ENCODE results near the gene IFI30. TPM values are rescaled to one million over a fixed set of nuclear protein-coding genes. Genes with fewer than 3 reads are reported as not detected.
A peak's percentile ranks its signal among the peaks of the same experiment; 100 is the strongest.
"Not testable (repeated sequence)": the region's sequence is repeated elsewhere in the genome, so short reads cannot be mapped to it uniquely, and the experiment has no call there.

The IFI30 gene
- total RNA-seq, 1 donor from 2014 or later = 22.8 TPM

DNA sequence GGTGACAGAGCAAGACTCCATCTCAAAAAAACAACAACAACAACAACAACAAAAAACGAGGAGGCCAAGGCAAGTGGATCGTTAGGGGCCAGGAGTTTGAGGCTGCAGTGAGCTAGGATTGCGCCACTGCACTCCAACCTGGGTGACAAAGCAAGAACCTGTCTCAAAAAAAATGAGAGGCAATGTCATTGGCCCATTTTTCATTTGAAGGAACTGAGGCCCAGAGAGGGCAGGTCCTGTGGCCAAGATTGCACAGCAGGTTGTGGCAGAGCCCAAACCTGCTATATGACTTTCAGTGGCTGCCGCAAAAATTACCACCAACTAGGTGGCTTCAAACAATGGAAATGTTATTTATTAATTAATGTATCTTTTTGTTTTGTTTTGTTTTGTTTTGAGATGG lies 15.1 kb upstream of the IFI30 start:
- H3K4me3 Mint-ChIP-seq = no peak overlapping the region

DNA sequence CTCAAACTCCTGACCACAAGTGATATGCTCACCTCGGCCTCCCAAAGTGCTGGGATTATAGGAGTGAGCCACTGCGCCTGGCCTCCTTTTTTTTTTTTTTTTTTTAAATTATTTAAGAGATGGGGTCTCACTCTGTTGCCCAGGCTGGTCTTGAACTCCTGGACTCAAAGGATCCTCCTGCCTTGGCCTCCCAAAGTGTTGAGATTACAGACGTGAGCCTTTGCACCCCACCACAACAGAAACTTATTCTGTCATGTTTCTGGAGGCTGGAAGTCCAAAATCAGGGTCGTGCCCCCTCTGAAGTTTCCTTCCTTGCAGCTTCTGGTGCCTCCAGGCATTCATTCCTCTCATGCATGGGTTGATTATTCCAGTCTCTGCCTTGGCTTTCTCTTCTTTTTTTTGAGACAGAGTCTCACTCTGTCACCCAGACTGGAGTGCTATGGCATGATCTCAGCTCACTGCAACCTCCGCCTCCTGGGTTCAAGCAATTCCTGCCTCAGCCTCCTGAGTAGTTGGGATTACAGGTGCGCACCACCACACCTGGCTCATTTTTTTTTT lies 14.5 kb upstream of the IFI30 start:
- not testable (repeated sequence) for H3K27ac Mint-ChIP-seq; H3K36me3 Mint-ChIP-seq; H3K27me3 Mint-ChIP-seq; H3K4me3 Mint-ChIP-seq; DNase-seq (ENCODE audit: extremely low spot score, unreplicated experiment); H3K9me3 Mint-ChIP-seq
- H3K4me1 Mint-ChIP-seq (ENCODE audit: unreplicated experiment) = peaks cover 15% of the 10 kb centered on the region

More for the DNA sequence above, 15.1 kb upstream of the IFI30 start:
- H3K9me3 Mint-ChIP-seq = no peaks in the 10 kb centered on the region
- H3K36me3 Mint-ChIP-seq = no peaks in the 10 kb centered on the region
- TF ChIP-seq, protein P1, sequence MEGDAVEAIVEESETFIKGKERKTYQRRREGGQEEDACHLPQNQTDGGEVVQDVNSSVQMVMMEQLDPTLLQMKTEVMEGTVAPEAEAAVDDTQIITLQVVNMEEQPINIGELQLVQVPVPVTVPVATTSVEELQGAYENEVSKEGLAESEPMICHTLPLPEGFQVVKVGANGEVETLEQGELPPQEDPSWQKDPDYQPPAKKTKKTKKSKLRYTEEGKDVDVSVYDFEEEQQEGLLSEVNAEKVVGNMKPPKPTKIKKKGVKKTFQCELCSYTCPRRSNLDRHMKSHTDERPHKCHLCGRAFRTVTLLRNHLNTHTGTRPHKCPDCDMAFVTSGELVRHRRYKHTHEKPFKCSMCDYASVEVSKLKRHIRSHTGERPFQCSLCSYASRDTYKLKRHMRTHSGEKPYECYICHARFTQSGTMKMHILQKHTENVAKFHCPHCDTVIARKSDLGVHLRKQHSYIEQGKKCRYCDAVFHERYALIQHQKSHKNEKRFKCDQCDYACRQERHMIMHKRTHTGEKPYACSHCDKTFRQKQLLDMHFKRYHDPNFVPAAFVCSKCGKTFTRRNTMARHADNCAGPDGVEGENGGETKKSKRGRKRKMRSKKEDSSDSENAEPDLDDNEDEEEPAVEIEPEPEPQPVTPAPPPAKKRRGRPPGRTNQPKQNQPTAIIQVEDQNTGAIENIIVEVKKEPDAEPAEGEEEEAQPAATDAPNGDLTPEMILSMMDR (conservative IDR thresholded peaks at IDR 0.05) = no peak
- peaks cover 19% of the 10 kb centered on the region for H3K4me1 Mint-ChIP-seq (ENCODE audit: unreplicated experiment)
- no peak for DNase-seq (ENCODE audit: extremely low spot score, unreplicated experiment)
- H3K27me3 Mint-ChIP-seq = no peaks in the 10 kb centered on the region
- no peak overlapping the region for H3K27ac Mint-ChIP-seq

DNA sequence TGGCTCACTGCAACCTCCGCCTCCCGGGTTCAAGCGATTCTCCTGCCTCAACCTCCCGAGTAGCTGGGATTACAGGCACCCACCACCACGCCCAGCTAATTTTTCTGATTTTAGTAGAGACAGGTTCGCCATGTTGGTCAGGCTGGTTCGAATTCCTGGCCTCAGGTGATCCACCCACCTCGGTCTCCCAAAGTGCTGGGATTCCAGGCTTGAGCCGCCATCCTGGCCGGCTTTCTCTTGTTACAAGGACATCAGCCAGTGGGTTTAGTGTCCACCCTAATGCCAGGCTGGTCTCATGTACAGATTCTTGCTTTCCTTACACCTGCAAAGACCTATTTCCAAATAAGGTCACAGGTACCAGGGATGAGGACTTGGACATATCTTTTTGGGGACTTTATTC lies 13.8 kb upstream of the IFI30 start:
- no peak overlapping the region for H3K4me3 Mint-ChIP-seq
- no peak for DNase-seq (ENCODE audit: extremely low spot score, unreplicated experiment)

DNA sequence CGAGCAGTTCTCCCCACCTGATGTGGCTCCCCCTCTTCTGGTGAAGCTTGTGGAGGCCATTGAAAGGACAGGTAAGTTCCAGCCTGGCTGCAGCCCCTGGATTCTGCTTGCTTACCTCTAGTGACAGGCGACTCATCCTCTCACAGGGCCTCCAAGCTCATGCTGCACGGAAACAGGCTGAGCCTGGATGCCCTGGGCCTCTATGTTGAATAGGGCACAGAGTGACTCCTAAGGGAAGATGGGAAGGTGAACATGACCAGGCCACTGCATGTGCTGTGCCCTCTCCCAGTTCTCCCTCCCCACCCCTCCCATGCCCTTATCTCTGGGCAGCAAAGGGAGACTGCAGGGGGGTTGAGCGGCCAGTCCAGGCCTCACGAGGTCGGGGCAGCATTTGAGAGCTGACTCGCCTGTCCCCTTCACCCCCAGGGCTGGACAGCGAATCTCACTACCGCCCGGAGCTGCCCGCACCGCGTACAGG lies 13.1 kb upstream of the IFI30 start:
- Mint-ChIP-seq H3K4me1 (ENCODE audit: unreplicated experiment) (peaks cover 10% of the 10 kb centered on the region), H3K27ac (no peak overlapping the region), H3K27me3 (no peaks in the 10 kb centered on the region), H3K4me3 (peak overlapping the region; percentile 53), H3K9me3 (no peaks in the 10 kb centered on the region), H3K36me3 (no peaks in the 10 kb centered on the region)
- TF ChIP-seq, protein P1 (conservative IDR thresholded peaks at IDR 0.05) = no peak
- no peak for DNase-seq (ENCODE audit: extremely low spot score, unreplicated experiment)

More for the DNA sequence above, 13.8 kb upstream of the IFI30 start:
- Mint-ChIP-seq H3K27ac (no peak overlapping the region), H3K36me3 (no peaks in the 10 kb centered on the region), H3K27me3 (no peaks in the 10 kb centered on the region), H3K9me3 (no peaks in the 10 kb centered on the region), H3K4me1 (ENCODE audit: unreplicated experiment) (peaks cover 10% of the 10 kb centered on the region)
- TF ChIP-seq, protein P1 (conservative IDR thresholded peaks at IDR 0.05) = no peak

DNA sequence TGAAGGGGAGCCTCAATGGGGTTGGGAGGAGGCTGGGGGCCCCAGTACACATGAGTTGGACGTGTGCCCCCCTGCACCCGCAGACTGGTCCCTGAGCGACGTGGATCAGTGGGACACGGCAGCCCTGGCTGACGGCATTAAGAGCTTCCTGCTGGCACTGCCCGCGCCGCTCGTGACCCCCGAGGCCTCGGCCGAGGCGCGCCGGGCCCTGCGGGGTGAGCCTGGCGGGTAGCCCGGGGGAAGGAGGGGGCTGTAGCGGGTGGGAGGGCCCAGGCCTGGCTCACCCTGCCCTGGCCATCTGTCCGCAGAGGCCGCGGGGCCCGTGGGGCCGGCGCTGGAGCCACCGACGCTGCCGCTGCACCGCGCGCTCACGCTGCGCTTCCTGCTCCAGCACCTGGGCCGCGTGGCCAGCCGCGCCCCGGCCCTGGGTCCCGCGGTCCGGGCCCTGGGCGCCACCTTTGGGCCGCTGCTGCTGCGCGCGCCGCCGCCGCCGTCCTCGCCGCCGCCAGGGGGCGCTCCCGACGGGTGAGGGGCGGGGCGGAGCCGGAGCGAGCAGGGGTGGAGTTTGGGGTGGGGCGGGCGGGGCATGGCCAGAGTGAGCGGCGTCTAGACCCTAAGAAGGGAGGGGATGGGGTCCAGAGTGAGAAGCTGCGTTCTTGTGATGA lies 12.5 kb upstream of the IFI30 start:
- peaks cover 9% of the 10 kb centered on the region for H3K4me1 Mint-ChIP-seq (ENCODE audit: unreplicated experiment)
- TF ChIP-seq, protein P1 (conservative IDR thresholded peaks at IDR 0.05) = peak; percentile 78
- no peaks in the 10 kb centered on the region for H3K36me3 Mint-ChIP-seq
- no peak overlapping the region for H3K27ac Mint-ChIP-seq
- H3K4me3 Mint-ChIP-seq = peak overlapping the region; percentile 28
- DNase-seq (ENCODE audit: extremely low spot score, unreplicated experiment) = peak; percentile 88
- H3K9me3 Mint-ChIP-seq = no peaks in the 10 kb centered on the region
- H3K27me3 Mint-ChIP-seq = no peaks in the 10 kb centered on the region

DNA sequence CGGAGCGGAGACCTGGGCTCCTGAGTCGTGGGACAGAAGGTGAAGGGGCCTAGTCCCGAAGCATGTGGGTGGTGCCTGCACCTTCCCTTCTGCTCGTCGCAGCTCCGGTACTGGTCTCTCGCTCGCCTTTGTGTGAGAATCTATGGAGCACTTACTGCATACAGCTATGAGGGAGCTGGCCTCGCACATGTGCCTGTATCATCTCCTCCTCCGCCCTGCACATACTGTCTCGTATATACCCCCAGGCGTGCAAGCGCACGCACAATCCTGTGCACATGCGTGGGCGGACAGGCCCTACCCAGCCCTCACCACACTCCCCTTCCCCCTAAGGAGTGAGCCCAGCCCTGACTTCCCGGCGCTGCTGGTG lies 12.0 kb upstream of the IFI30 start:
- TF ChIP-seq, protein P1 (conservative IDR thresholded peaks at IDR 0.05) = peak; percentile 37
- Mint-ChIP-seq H3K9me3 (no peaks in the 10 kb centered on the region), H3K36me3 (no peaks in the 10 kb centered on the region), H3K4me3 (peak overlapping the region; percentile 28), H3K27ac (no peak overlapping the region), H3K4me1 (ENCODE audit: unreplicated experiment) (peaks cover 4% of the 10 kb centered on the region), H3K27me3 (no peaks in the 10 kb centered on the region)
- no peak for DNase-seq (ENCODE audit: extremely low spot score, unreplicated experiment)

Data from type B pancreatic cell (in vitro differentiated cells).